Brain microvascular endothelial cell (primary cell): ENCODE measurements around the gene DEGS2.

Source experiments
- DNase-seq: peaks from one replicate; pipeline ENCODE4 v3.0.0-alpha.2; 2020
- H3K27ac ChIP-seq: fragments of 250-450 bp; sonication (Bioruptor Pico); 2 replicates; pipeline ENCODE4 v1.5.1; 2020; ENCODE audit warnings: mild to moderate bottlenecking, moderate library complexity
- H3K27me3 ChIP-seq: fragments of 250-450 bp; sonication (Bioruptor Pico); replicated peaks from 2 replicates; pipeline ENCODE4 v1.5.1; 2020; ENCODE audit warnings: mild to moderate bottlenecking
- H3K36me3 ChIP-seq: fragments of 250-450 bp; sonication (Bioruptor Pico); replicated peaks from 2 replicates; pipeline ENCODE4 v1.5.1; 2020; ENCODE audit warnings: mild to moderate bottlenecking
- H3K4me3 ChIP-seq: 2 replicates; pipeline ENCODE4 v1.5.1; 2011; ENCODE audit warnings: low read depth, mild to moderate bottlenecking, control low read depth, low read length, moderate library complexity
- in situ Hi-C: cut with HindIII; loops from 2 replicates; pipeline ENCODE4 v1.10.0; 2017; ENCODE audit warnings: low sequenced_read_pairs, low pct_ligation_motif_present
- TF ChIP-seq, protein P1 (sequence below): IDR thresholded peaks from 2 replicates; pipeline ENCODE4 v1.5.1; 2011; ENCODE audit warnings: low read depth, mild to moderate bottlenecking, moderate library complexity, low read length, control low read depth, inconsistent platforms; ENCODE audit errors: missing control alignments

The DEGS2 gene

DNA sequence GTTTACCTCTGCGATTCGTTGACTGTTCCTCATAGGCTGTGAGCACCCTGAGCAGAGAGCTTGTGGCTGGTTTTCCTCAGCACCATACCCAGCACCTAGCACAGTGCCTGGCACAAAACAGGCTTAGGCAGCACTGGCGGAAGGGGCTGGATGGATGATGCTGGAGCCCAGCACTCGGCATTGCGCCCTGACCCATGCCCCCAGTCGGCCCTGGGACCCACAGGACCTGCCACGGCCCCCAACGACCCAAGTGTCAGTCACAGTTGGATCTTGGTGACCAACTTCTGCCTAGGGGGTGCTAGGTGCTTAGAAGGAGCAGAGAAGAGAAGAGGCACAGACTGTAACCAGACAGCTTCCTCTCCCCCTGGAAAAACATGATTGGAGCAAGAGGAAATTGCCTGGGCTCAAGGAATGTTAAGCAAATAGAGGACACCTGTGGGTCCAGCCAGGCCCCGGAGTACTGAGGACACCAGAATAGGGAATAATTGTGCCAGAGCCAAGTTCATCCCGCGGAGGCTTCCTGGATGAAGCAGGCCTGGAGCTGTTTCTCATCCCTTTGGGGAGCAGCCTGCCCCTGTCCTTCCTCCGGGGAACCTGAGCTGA lies 31.5 kb downstream of the DEGS2 start:
- H3K27ac ChIP-seq = no peak overlapping the region
- TF ChIP-seq, protein P1, sequence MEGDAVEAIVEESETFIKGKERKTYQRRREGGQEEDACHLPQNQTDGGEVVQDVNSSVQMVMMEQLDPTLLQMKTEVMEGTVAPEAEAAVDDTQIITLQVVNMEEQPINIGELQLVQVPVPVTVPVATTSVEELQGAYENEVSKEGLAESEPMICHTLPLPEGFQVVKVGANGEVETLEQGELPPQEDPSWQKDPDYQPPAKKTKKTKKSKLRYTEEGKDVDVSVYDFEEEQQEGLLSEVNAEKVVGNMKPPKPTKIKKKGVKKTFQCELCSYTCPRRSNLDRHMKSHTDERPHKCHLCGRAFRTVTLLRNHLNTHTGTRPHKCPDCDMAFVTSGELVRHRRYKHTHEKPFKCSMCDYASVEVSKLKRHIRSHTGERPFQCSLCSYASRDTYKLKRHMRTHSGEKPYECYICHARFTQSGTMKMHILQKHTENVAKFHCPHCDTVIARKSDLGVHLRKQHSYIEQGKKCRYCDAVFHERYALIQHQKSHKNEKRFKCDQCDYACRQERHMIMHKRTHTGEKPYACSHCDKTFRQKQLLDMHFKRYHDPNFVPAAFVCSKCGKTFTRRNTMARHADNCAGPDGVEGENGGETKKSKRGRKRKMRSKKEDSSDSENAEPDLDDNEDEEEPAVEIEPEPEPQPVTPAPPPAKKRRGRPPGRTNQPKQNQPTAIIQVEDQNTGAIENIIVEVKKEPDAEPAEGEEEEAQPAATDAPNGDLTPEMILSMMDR = no peak
- in situ Hi-C loops = no loop called here
- no peak overlapping the region for H3K4me3 ChIP-seq
- H3K27me3 ChIP-seq = no peaks in the 10 kb centered on the region
- no peak for DNase-seq
- peaks cover 2% of the 10 kb centered on the region for H3K36me3 ChIP-seq

DNA sequence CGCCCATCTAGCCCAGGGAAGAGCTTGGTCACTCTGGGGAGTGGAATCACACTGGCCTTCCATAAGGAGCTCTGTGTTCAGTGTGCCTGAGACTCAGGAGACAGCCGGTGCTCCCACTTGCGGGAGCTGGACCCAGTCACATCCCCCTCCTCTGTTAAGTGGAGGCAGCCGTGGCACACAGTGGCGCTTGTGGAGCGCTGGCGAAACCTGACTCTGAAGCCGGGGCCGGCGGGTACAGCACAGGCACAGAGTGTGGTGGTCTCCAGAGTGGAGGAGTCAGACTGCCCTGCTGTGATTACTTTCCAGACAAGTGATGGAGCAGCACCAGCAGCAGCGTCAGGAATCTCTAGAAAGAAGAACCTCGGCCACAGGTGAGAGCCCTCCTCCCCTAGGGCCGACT lies 33.0 kb downstream of the DEGS2 start:
- H3K36me3 ChIP-seq = peaks cover 2% of the 10 kb centered on the region
- TF ChIP-seq, protein P1 = no peak
- DNase-seq = no peak
- H3K27me3 ChIP-seq = no peaks in the 10 kb centered on the region
- in situ Hi-C loops = no loop called here
- no peak overlapping the region for H3K27ac ChIP-seq
- H3K4me3 ChIP-seq = no peak overlapping the region

DNA sequence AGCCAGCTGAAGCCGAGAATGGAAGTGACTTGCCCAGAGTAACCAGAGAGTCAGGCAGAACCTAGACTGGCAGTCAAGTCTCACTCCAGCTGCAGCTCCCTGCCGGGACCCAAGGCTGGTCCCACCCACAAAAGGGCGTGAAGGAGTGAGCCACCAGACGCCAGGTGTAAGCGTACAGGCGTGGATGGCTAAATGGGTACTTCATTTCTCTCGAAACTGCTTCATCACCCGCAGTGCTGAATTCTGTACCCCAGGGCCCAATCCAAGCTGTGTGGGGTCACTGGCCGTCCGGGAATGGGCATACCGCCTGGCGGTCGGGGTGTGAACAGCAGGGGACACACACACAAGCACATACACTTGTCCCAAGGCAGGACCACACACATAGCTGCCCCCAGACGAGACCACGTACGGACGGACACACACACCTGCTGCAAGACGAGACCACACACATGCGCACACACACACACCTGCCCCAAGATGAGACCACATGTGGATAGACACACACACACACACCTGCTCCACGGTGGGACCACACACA lies 34.8 kb downstream of the DEGS2 start:
- Histone ChIP-seq H3K36me3 (peaks cover 2% of the 10 kb centered on the region), H3K4me3 (no peak overlapping the region), H3K27ac (no peak overlapping the region), H3K27me3 (no peaks in the 10 kb centered on the region)
- no peak for DNase-seq
- TF ChIP-seq, protein P1 = no peak
- in situ Hi-C loops = no loop called here

DNA sequence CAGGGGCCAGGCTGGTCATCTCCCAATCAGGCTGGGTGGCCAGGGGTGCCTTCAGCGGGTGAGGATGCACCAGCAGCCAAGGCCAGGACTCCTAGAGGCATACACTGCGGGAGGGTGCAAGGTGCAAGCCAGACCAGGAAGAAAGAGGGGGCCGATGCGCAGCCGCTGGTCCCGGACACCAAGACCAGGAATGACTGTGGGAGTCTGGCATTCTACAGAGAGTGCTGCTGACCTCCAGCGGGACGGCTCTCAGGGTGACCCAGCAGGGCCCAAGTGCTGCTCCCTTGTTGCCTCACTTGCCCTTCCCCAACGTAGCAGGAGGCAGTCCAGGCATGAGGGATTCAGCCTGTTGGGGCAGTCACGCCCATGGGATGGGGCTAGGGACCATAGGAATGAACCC lies 35.8 kb downstream of the DEGS2 start:
- TF ChIP-seq, protein P1 = no peak
- in situ Hi-C loops = no loop called here
- Histone ChIP-seq H3K36me3 (peaks cover 2% of the 10 kb centered on the region), H3K27me3 (no peaks in the 10 kb centered on the region), H3K27ac (no peak overlapping the region), H3K4me3 (no peak overlapping the region)
- no peak for DNase-seq

DNA sequence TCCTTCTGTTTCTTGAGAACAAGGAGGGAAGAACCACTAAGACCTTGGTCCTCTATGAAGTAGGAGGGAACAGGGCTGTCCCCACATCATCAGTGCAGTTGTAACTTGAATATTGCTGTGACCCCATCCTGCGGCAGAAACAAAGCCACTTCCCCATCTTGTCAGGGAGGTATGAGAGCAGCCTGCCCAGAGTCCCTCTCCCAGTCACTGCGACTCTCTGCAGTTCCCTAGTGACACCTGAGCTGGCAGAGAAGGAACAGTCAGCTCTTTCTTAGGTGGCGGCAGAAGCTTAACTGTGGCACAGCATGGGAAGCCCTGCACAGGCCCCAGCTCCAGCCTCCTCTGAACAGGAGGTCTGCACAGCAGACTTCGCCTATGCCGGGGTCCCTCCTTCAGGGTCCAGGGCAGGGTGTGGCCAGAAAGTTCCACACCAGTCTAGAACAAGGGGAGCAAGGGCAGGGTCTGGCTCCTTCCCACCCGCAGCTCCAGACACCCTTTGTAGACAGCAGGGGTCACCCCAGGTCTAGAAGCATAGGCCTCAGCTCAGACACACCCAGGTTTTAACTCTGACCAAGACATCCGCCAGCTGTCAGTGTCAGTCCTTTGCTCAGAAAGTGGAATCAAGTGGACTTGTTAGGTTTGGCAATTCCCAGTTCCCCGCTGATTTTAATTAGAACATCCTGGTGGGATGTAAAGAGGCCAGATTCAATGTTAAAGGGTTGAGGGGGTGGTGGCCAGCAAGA lies 36.8 kb downstream of the DEGS2 start:
- H3K36me3 ChIP-seq = peaks cover 2% of the 10 kb centered on the region
- H3K27ac ChIP-seq = no peak overlapping the region
- TF ChIP-seq, protein P1 = peak; percentile 5

More for the DNA sequence above, 36.8 kb downstream of the DEGS2 start:
- DNase-seq = no peak
- in situ Hi-C loops = no loop called here
- Histone ChIP-seq H3K27me3 (no peaks in the 10 kb centered on the region), H3K4me3 (no peak overlapping the region)
